ENCODE measurements around the gene ATXN10.
"Not testable (repeated sequence)": the region's sequence is repeated elsewhere in the genome, so short reads cannot be mapped to it uniquely, and the experiment has no call there.

ATXN10 gene

DNA sequence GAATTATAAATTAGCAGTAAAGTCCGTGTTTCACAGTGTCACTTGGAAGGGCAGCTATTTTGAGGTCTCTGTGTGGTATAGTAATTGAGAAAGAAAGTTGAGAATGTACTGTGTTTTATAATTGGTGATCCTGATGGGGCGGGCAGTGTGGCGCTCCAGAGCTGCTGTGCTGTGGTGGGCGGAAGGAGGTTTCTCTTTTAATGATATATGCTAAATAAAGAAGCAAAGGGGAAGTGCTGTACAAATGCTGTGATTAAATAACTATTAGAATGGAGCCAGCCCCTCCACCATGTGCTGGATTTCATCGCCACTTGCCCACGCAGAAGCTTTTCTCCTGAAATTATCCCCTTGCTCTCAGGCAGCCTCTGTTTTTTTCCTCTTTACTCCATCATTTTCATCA is 24.6 kb downstream of the ATXN10 start:
- Histone ChIP-seq H3K4me1 (ENCODE audit: control insufficient read depth, insufficient read depth, low read length) (peaks cover 11% of the 10 kb centered on the region), H3K36me3 (ENCODE audit: control insufficient read depth, insufficient read depth, low read length, severe bottlenecking) (peaks cover 54% of the 10 kb centered on the region), H3K9ac (ENCODE audit: low read length) (no peak overlapping the region), H3K9me3 (ENCODE audit: control insufficient read depth, low read length) (no peaks in the 10 kb centered on the region), H3K4me3 (ENCODE audit: low read length) (no peak overlapping the region), H3K27me3 (replicated peaks; ENCODE audit: control insufficient read depth, insufficient read depth, low read length) (no peaks in the 10 kb centered on the region)
- no peak for DNase-seq (ENCODE audit: low read depth)

DNA sequence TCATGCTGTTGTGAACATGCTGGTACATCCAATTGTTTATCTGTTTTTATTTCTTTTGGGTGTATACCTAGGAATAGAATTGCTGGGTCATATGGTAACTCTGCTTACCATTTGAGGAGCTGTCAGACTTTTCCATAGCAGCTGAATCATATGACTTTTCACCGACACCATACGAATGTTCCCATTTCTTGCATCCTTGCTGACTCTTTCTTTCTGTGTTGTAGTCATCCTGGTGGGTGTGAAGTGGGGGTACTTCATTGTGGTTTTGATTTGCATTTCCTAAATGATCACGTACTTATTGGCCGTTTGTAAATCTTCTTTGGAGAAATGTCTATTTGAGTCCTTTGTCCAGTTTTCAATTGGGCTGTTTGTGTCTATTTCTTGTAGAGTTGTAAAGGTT is 26.5 kb downstream of the ATXN10 start:
- Histone ChIP-seq H3K4me3 (ENCODE audit: low read length) (no peak overlapping the region), H3K9ac (ENCODE audit: low read length) (no peak overlapping the region), H3K4me1 (ENCODE audit: control insufficient read depth, insufficient read depth, low read length) (peaks cover under 1% of the 10 kb centered on the region), H3K9me3 (ENCODE audit: control insufficient read depth, low read length) (no peaks in the 10 kb centered on the region), H3K27me3 (replicated peaks; ENCODE audit: control insufficient read depth, insufficient read depth, low read length) (no peaks in the 10 kb centered on the region), H3K36me3 (ENCODE audit: control insufficient read depth, insufficient read depth, low read length, severe bottlenecking) (peaks cover 68% of the 10 kb centered on the region)
- no peak for DNase-seq (ENCODE audit: low read depth)

DNA sequence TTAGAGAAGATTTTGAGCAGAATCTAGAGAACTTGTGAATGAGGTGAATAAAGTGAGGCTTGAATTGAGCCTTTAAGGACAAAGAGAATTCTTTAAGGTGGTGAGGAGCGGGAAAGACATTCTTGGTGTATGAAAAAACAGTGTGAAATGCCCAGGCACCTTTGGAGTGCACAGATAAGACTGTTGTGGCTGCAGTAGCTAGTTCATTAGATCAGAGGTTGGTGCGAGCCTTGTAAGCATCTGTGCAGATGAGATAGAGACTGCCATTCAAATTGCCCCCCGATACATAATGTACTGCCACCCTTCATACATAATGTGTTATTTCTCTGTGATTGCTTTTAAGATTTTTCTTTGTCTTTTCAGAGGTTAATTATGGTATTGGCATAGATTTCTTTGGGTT is 31.3 kb downstream of the ATXN10 start:
- Histone ChIP-seq H3K4me3 (ENCODE audit: low read length) (no peak overlapping the region), H3K9ac (ENCODE audit: low read length) (no peak overlapping the region), H3K9me3 (ENCODE audit: control insufficient read depth, low read length) (no peaks in the 10 kb centered on the region), H3K27me3 (replicated peaks; ENCODE audit: control insufficient read depth, insufficient read depth, low read length) (no peaks in the 10 kb centered on the region), H3K36me3 (ENCODE audit: control insufficient read depth, insufficient read depth, low read length, severe bottlenecking) (peaks cover 50% of the 10 kb centered on the region), H3K4me1 (ENCODE audit: control insufficient read depth, insufficient read depth, low read length) (no peaks in the 10 kb centered on the region)
- no peak for DNase-seq (ENCODE audit: low read depth)

DNA sequence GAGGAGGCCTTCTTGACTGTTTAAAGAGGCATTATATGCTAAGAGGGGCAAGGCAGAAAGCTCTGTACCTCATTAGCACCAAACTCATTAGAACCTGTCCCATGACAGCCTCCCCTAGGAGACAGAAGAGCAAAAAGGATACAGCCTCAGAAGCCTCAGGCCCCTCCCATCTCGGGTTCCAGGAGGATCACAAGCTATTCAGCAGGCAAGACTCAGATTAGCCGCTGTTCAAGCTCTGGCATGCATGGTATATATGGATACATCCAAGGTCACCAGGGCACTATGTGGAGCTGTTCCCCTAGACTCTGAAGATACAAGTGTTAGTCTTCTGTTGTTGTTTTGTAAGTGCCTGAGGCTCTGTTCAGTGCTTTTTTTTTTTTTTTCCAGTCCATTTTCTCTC is 32.1 kb downstream of the ATXN10 start:
- Histone ChIP-seq H3K36me3 (ENCODE audit: control insufficient read depth, insufficient read depth, low read length, severe bottlenecking) (peaks cover 43% of the 10 kb centered on the region), H3K4me3 (ENCODE audit: low read length) (no peak overlapping the region), H3K27me3 (replicated peaks; ENCODE audit: control insufficient read depth, insufficient read depth, low read length) (no peaks in the 10 kb centered on the region), H3K4me1 (ENCODE audit: control insufficient read depth, insufficient read depth, low read length) (no peaks in the 10 kb centered on the region), H3K9ac (ENCODE audit: low read length) (no peak overlapping the region), H3K9me3 (ENCODE audit: control insufficient read depth, low read length) (no peaks in the 10 kb centered on the region)
- no peak for DNase-seq (ENCODE audit: low read depth)

DNA sequence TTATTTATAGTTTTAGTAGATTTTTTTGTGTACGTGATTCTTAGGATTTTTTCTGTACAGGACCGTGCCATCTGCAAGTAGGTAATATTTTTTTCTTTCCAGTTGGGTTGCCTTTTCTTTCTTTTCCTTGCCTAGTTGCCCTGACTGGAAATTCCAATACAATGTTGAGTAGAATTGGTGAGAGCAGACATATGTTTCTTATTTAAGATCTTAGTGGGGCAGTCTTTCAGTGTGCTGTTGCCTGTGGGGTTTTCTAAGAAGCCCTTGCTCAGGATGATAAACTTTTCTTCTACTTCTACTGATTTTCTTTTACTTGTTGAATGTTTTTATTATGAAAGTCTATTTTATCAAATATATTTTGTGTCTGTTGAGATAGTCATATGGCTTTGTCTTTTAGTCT is 33.0 kb downstream of the ATXN10 start:
- no peak overlapping the region for H3K4me3 ChIP-seq (ENCODE audit: low read length)
- no peaks in the 10 kb centered on the region for H3K9me3 ChIP-seq (ENCODE audit: control insufficient read depth, low read length)
- H3K36me3 ChIP-seq (ENCODE audit: control insufficient read depth, insufficient read depth, low read length, severe bottlenecking), result peaks cover 43% of the 10 kb centered on the region

DNA sequence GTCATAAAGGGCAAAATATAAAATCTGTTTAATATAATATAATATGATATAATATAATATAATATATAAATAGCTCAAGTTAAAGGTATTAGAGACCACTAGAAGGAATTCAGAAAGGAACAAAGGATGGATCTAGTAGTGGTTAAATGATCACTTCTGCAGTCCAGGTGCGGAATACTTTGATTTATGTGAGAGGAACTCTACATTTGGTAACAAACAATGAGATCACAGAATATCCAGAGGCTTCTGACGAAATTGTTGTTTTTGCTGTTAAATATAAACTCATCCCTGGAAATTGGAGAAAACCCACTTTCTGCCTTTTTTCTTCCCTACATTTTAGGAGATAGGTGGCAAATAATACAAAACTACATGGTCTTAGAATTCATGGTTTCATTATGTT is 36.0 kb downstream of the ATXN10 start:
- no peak overlapping the region for H3K4me3 ChIP-seq (ENCODE audit: low read length)
- DNase-seq (ENCODE audit: low read depth), result no peak
- H3K36me3 ChIP-seq (ENCODE audit: control insufficient read depth, insufficient read depth, low read length, severe bottlenecking), result peaks cover 25% of the 10 kb centered on the region
- no peaks in the 10 kb centered on the region for H3K9me3 ChIP-seq (ENCODE audit: control insufficient read depth, low read length)
- no peak overlapping the region for H3K9ac ChIP-seq (ENCODE audit: low read length)
- H3K4me1 ChIP-seq (ENCODE audit: control insufficient read depth, insufficient read depth, low read length), result peaks cover 20% of the 10 kb centered on the region
- no peaks in the 10 kb centered on the region for H3K27me3 ChIP-seq (replicated peaks; ENCODE audit: control insufficient read depth, insufficient read depth, low read length)

More for the DNA sequence above, 33.0 kb downstream of the ATXN10 start:
- H3K27me3 ChIP-seq (replicated peaks; ENCODE audit: control insufficient read depth, insufficient read depth, low read length), result no peaks in the 10 kb centered on the region
- peaks cover 8% of the 10 kb centered on the region for H3K4me1 ChIP-seq (ENCODE audit: control insufficient read depth, insufficient read depth, low read length)
- H3K9ac ChIP-seq (ENCODE audit: low read length), result no peak overlapping the region
- peak; percentile 52 for DNase-seq (ENCODE audit: low read depth)

DNA sequence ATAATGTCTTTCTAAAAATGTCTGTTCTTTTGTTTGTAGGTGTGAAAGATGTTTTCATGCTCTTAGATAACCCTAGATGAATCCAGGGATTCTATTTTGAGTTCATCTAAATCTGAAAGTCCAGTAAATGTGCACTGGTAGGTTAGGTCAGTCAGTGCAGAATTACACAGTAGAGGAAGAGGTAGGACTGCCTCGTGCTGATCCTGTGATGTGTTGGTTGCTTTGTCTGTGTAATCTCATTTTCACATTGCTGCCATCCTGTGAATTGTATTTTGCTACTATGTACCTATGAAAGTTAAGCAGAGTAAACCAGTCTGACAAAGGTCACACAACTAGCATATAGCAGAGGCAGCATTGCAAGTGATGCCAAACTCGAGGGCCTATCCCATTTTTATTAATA is 36.5 kb downstream of the ATXN10 start:
- H3K9ac ChIP-seq (ENCODE audit: low read length), result no peak overlapping the region
- no peaks in the 10 kb centered on the region for H3K27me3 ChIP-seq (replicated peaks; ENCODE audit: control insufficient read depth, insufficient read depth, low read length)
- H3K4me3 ChIP-seq (ENCODE audit: low read length), result no peak overlapping the region
- H3K36me3 ChIP-seq (ENCODE audit: control insufficient read depth, insufficient read depth, low read length, severe bottlenecking), result peaks cover 21% of the 10 kb centered on the region
- no peaks in the 10 kb centered on the region for H3K9me3 ChIP-seq (ENCODE audit: control insufficient read depth, low read length)
- H3K4me1 ChIP-seq (ENCODE audit: control insufficient read depth, insufficient read depth, low read length), result peaks cover 20% of the 10 kb centered on the region
- DNase-seq (ENCODE audit: low read depth), result no peak

DNA sequence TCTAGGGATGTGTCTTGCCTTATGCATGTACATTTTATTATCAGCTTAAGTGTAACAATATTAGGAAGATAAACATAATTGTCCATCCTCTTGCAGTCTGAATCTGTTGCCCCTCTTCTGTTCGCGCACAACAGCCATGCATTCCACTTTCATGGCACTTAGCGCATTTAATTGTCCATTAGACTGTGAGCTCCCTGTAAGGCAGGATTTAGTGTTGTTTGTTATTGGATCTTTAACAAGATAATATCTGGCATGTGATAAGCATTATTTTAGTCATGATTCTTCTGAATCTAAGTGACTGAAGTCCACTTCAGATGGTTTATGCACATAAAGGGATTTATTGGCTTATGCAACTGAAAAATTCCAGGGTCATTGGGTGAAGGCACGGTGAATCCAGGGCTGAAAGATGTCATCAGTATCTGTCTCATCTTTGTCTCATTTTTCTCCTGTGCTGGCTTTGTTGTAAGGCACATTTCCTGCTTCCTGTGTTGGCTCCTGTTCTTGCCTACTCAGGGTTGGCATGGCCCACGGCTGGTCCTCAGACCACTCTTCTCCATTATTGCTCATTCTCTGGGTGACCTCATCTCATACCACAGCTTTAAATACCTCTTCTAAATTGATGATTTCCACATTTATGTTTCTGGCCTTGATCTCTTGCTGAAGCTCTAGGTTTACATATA is 37.6 kb downstream of the ATXN10 start:
- peaks cover 20% of the 10 kb centered on the region for H3K4me1 ChIP-seq (ENCODE audit: control insufficient read depth, insufficient read depth, low read length)
- no peaks in the 10 kb centered on the region for H3K9me3 ChIP-seq (ENCODE audit: control insufficient read depth, low read length)
- H3K4me3 ChIP-seq (ENCODE audit: low read length), result no peak overlapping the region
- peaks cover 19% of the 10 kb centered on the region for H3K36me3 ChIP-seq (ENCODE audit: control insufficient read depth, insufficient read depth, low read length, severe bottlenecking)
- H3K27me3 ChIP-seq (replicated peaks; ENCODE audit: control insufficient read depth, insufficient read depth, low read length), result no peaks in the 10 kb centered on the region
- no peak overlapping the region for H3K9ac ChIP-seq (ENCODE audit: low read length)
- DNase-seq (ENCODE audit: low read depth), result peak; percentile 80

DNA sequence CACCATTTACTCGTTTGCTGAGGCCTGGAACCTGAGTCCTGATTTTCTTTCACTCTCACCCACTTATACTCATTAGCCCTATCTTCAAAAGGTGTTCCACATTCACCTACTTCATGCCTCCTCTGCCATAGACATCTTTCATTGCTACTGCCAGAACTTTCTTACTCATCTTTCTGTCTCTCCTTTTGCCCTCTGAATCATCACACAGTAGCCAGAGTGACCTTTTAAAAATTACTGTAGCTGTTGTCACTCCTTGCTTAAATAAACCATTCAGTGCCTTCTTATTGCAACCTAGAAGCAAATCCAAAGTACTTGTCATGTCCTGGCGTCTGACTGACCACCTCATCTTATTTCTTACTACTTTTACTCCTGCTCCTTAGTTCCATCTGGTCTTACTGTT is 38.2 kb downstream of the ATXN10 start:
- H3K36me3 ChIP-seq (ENCODE audit: control insufficient read depth, insufficient read depth, low read length, severe bottlenecking), result peaks cover 21% of the 10 kb centered on the region
- H3K4me3 ChIP-seq (ENCODE audit: low read length), result no peak overlapping the region
- DNase-seq (ENCODE audit: low read depth), result peak; percentile 36
- H3K9ac ChIP-seq (ENCODE audit: low read length), result no peak overlapping the region
- no peaks in the 10 kb centered on the region for H3K9me3 ChIP-seq (ENCODE audit: control insufficient read depth, low read length)
- H3K4me1 ChIP-seq (ENCODE audit: control insufficient read depth, insufficient read depth, low read length), result peaks cover 20% of the 10 kb centered on the region
- H3K27me3 ChIP-seq (replicated peaks; ENCODE audit: control insufficient read depth, insufficient read depth, low read length), result no peaks in the 10 kb centered on the region

DNA sequence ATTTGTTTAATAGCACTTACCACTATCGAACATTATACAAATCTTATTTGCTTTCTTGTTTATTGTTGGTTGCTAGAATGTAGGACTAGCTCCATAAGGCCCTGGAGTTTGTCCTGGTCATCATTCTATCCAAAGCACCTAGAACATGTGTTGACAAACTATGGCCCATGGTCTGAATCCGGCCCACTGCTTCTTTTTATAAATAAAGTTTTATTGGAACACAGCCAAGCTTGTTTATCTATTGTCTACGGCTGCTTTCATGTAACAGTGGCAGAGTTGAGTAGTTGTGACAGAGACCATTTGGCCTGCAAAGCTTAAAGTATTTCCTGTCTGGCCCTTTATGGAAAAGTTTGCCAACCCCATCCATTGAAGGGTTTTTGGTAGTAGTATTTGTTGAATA is 38.8 kb downstream of the ATXN10 start:
- Histone ChIP-seq H3K9ac (ENCODE audit: low read length) (no peak overlapping the region), H3K9me3 (ENCODE audit: control insufficient read depth, low read length) (no peaks in the 10 kb centered on the region), H3K27me3 (replicated peaks; ENCODE audit: control insufficient read depth, insufficient read depth, low read length) (no peaks in the 10 kb centered on the region), H3K4me3 (ENCODE audit: low read length) (no peak overlapping the region), H3K4me1 (ENCODE audit: control insufficient read depth, insufficient read depth, low read length) (peaks cover 20% of the 10 kb centered on the region), H3K36me3 (ENCODE audit: control insufficient read depth, insufficient read depth, low read length, severe bottlenecking) (peaks cover 27% of the 10 kb centered on the region)
- no peak for DNase-seq (ENCODE audit: low read depth)

DNA sequence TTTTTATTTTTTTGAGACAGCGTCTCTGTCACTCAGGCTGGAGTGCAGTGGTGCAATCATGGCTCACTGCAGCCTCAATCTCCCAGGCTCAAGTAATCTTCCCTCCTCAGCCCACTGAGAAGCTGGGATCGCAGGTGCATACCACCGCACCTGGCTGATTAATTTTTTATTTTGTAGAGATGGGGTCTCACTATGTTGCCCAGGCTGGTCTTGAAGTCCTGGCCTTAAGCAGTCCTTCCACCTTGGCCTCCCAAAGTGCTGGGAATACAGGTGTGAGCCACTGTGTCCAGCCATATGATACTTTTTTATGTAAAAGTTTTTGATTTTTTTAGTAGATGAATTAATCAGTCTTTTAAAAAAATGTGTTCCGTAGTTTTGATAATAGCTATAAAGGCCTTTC is 42.8 kb downstream of the ATXN10 start:
- H3K9ac ChIP-seq (ENCODE audit: low read length); H3K9me3 ChIP-seq (ENCODE audit: control insufficient read depth, low read length); H3K4me3 ChIP-seq (ENCODE audit: low read length); H3K27me3 ChIP-seq (replicated peaks; ENCODE audit: control insufficient read depth, insufficient read depth, low read length); DNase-seq (ENCODE audit: low read depth): not testable (repeated sequence)
- Histone ChIP-seq H3K4me1 (ENCODE audit: control insufficient read depth, insufficient read depth, low read length) (peaks cover 30% of the 10 kb centered on the region), H3K36me3 (ENCODE audit: control insufficient read depth, insufficient read depth, low read length, severe bottlenecking) (peaks cover 43% of the 10 kb centered on the region)

DNA sequence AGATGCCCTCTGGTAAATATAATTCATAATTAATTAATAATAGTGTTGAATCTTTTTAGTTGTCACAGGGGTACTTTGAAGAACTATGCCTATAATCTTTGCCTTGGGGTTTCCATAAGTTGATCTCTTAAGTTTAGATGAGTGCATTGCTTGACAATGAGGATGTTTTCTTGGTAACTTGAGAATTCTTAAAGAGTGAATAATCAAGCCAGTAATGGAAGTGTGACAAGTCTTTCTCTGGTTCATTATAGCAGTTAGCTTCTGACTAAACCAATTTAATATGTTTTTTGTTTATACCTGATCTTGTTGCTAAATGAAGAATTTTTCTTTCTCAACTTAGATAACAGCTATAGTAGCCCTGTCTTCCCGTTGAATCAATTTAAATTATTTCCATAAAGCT is 46.2 kb downstream of the ATXN10 start:
- peaks cover 16% of the 10 kb centered on the region for H3K4me1 ChIP-seq (ENCODE audit: control insufficient read depth, insufficient read depth, low read length)
- H3K36me3 ChIP-seq (ENCODE audit: control insufficient read depth, insufficient read depth, low read length, severe bottlenecking), result peaks cover 59% of the 10 kb centered on the region
- no peak overlapping the region for H3K9ac ChIP-seq (ENCODE audit: low read length)
- H3K27me3 ChIP-seq (replicated peaks; ENCODE audit: control insufficient read depth, insufficient read depth, low read length), result no peaks in the 10 kb centered on the region
- DNase-seq (ENCODE audit: low read depth), result peak; percentile 56
- no peaks in the 10 kb centered on the region for H3K9me3 ChIP-seq (ENCODE audit: control insufficient read depth, low read length)
- no peak overlapping the region for H3K4me3 ChIP-seq (ENCODE audit: low read length)

All from adipocyte (in vitro differentiated cells).